Measurements from ENCODE around the gene MAST3. TPM values are rescaled to one million over a fixed set of nuclear protein-coding genes. Genes with fewer than 3 reads are reported as not detected.

Gene MAST3
- polyA plus RNA-seq, 1 of the 3 experiments (the other 2 are of a cell fraction): 4.5 TPM

DNA sequence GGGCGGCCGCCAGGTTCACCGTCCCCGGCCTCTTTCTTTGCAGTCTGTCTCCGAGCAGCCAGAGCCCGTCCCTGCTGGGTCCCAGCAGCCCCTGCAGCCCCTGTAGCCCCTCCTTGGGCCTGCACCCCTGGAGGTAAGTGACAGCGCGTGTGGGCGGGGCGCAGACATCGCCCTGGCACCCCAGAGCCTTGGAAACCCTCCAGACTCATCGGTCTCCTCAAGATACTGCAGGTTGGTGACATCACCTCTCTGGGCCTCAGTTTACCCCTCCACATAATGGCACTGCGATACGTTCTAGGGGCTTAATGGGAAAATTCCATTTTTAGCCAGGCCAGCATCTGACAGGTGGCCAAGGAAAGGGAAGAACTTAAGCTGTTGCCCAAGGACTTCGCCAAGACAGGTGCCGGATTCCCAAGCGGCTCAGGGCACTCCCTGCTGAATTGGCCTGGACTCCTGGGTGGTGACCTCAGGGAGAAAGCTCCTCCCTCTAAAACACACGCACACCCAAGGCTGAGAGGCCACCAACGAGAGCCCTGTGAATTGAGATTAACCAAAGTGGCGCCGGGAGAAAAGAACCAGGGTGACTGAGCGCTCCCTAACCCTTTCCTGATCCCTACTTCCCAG is 13.1 kb downstream of the MAST3 start:
- ChIA-PET CTCF (interaction anchor here (0.7 to 6.3 kb wide), 10 partner anchors 9 to 240 kb away, joined by 3 to 78 read pairs (median 5); partner anchors contain the start of gene PIK3R2), POLR2A (interaction anchor here (1.9 kb wide), 1 partner anchor 57 kb away, joined by 4 read pairs; no protein-coding TSS in a partner anchor)
- Histone ChIP-seq H3K4me1 (ENCODE audit: control insufficient read depth in 1 of 2, insufficient read depth in 2 of 2, low read depth in 1 of 2, low read length in 1 of 2) (peaks cover 0 to 12% of the 10 kb centered on the region in 2 experiments; a peak in 1 of 4 replicates), H3K36me3 (replicated peaks in 1 of 2; ENCODE audit: control insufficient read depth in 1 of 2, insufficient read depth in 2 of 2, low read length in 1 of 2) (peaks cover 0 to 4% of the 10 kb centered on the region in 2 experiments), H3K27ac (ENCODE audit: low read depth in 2 of 2, low read length in 1 of 2) (no peak overlapping the region), H3K9me3 (no peaks in the 10 kb centered on the region), H4K20me1 (ENCODE audit: insufficient read depth) (no peaks in the 10 kb centered on the region), H3K79me2 (ENCODE audit: insufficient read depth) (no peaks in the 10 kb centered on the region), H3K9me2 (no peaks in the 10 kb centered on the region), H3F3A (replicated peaks; ENCODE audit: insufficient read depth) (peaks cover 12% of the 10 kb centered on the region), H2AFZ (ENCODE audit: low read depth) (peak overlapping the region; percentile 89; the same call in 1 of the 2 replicates), H3K27me3 (ENCODE audit: insufficient read depth) (no peaks in the 10 kb centered on the region), H3K4me3 (ENCODE audit: low read depth in 2 of 2, low read length in 1 of 2) (peak overlapping the region; percentile 63 to 80), H3K4me2 (peak overlapping the region; percentile 94), H3K9ac (peak overlapping the region; percentile 53)
- TF ChIP-seq, protein P1, sequence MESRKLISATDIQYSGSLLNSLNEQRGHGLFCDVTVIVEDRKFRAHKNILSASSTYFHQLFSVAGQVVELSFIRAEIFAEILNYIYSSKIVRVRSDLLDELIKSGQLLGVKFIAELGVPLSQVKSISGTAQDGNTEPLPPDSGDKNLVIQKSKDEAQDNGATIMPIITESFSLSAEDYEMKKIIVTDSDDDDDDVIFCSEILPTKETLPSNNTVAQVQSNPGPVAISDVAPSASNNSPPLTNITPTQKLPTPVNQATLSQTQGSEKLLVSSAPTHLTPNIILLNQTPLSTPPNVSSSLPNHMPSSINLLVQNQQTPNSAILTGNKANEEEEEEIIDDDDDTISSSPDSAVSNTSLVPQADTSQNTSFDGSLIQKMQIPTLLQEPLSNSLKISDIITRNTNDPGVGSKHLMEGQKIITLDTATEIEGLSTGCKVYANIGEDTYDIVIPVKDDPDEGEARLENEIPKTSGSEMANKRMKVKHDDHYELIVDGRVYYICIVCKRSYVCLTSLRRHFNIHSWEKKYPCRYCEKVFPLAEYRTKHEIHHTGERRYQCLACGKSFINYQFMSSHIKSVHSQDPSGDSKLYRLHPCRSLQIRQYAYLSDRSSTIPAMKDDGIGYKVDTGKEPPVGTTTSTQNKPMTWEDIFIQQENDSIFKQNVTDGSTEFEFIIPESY (IDR thresholded peaks at IDR 0.05; ENCODE audit: borderline replicate concordance, low read depth): no peak
- TF ChIP-seq FOSL2 (IDR thresholded peaks at IDR 0.05; ENCODE audit: borderline replicate concordance, low read depth) (no peak), SIN3A (IDR thresholded peaks at IDR 0.05; ENCODE audit: borderline replicate concordance, low read depth, low read length) (no peak), SMC3 (IDR thresholded peaks at IDR 0.05; ENCODE audit: low read depth, low read length) (no peak), FOXM1 (IDR thresholded peaks at IDR 0.05; ENCODE audit: low read depth) (no peak), GATA2 (CRISPR knock-in tag; IDR thresholded peaks at IDR 0.05) (no peak), EZH2phosphoT487 (IDR thresholded peaks at IDR 0.05; ENCODE audit: borderline replicate concordance, low read depth) (no peak), POLR2AphosphoS5 (IDR thresholded peaks at IDR 0.05; ENCODE audit: low read depth, low read length) (no peak), YY1 (IDR thresholded peaks at IDR 0.05; ENCODE audit: low read depth) (no peak), RFX5 (IDR thresholded peaks at IDR 0.05; ENCODE audit: low read length) (no peak), NFIC (IDR thresholded peaks at IDR 0.05; ENCODE audit: borderline replicate concordance) (no peak), MEF2A (IDR thresholded peaks at IDR 0.05; ENCODE audit: borderline replicate concordance, low read depth) (no peak), CHD2 (IDR thresholded peaks at IDR 0.05; ENCODE audit: low read length, partially characterized antibody) (no peak), RAD21 (IDR thresholded peaks at IDR 0.05; ENCODE audit: low read length) (no peak)
- TF ChIP-seq, protein P2, sequence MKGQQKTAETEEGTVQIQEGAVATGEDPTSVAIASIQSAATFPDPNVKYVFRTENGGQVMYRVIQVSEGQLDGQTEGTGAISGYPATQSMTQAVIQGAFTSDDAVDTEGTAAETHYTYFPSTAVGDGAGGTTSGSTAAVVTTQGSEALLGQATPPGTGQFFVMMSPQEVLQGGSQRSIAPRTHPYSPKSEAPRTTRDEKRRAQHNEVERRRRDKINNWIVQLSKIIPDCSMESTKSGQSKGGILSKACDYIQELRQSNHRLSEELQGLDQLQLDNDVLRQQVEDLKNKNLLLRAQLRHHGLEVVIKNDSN (IDR thresholded peaks at IDR 0.05; ENCODE audit: borderline replicate concordance, low read depth): no peak
- TF ChIP-seq, protein P3, sequence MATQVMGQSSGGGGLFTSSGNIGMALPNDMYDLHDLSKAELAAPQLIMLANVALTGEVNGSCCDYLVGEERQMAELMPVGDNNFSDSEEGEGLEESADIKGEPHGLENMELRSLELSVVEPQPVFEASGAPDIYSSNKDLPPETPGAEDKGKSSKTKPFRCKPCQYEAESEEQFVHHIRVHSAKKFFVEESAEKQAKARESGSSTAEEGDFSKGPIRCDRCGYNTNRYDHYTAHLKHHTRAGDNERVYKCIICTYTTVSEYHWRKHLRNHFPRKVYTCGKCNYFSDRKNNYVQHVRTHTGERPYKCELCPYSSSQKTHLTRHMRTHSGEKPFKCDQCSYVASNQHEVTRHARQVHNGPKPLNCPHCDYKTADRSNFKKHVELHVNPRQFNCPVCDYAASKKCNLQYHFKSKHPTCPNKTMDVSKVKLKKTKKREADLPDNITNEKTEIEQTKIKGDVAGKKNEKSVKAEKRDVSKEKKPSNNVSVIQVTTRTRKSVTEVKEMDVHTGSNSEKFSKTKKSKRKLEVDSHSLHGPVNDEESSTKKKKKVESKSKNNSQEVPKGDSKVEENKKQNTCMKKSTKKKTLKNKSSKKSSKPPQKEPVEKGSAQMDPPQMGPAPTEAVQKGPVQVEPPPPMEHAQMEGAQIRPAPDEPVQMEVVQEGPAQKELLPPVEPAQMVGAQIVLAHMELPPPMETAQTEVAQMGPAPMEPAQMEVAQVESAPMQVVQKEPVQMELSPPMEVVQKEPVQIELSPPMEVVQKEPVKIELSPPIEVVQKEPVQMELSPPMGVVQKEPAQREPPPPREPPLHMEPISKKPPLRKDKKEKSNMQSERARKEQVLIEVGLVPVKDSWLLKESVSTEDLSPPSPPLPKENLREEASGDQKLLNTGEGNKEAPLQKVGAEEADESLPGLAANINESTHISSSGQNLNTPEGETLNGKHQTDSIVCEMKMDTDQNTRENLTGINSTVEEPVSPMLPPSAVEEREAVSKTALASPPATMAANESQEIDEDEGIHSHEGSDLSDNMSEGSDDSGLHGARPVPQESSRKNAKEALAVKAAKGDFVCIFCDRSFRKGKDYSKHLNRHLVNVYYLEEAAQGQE (IDR thresholded peaks at IDR 0.05; ENCODE audit: low read depth, low read length): no peak
- TF ChIP-seq, protein P4, sequence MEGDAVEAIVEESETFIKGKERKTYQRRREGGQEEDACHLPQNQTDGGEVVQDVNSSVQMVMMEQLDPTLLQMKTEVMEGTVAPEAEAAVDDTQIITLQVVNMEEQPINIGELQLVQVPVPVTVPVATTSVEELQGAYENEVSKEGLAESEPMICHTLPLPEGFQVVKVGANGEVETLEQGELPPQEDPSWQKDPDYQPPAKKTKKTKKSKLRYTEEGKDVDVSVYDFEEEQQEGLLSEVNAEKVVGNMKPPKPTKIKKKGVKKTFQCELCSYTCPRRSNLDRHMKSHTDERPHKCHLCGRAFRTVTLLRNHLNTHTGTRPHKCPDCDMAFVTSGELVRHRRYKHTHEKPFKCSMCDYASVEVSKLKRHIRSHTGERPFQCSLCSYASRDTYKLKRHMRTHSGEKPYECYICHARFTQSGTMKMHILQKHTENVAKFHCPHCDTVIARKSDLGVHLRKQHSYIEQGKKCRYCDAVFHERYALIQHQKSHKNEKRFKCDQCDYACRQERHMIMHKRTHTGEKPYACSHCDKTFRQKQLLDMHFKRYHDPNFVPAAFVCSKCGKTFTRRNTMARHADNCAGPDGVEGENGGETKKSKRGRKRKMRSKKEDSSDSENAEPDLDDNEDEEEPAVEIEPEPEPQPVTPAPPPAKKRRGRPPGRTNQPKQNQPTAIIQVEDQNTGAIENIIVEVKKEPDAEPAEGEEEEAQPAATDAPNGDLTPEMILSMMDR (IDR thresholded peaks at IDR 0.05): no peak
- TF ChIP-seq, protein P5, sequence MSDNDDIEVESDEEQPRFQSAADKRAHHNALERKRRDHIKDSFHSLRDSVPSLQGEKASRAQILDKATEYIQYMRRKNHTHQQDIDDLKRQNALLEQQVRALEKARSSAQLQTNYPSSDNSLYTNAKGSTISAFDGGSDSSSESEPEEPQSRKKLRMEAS (IDR thresholded peaks at IDR 0.05; ENCODE audit: low read depth): no peak
- TF ChIP-seq, protein P6, sequence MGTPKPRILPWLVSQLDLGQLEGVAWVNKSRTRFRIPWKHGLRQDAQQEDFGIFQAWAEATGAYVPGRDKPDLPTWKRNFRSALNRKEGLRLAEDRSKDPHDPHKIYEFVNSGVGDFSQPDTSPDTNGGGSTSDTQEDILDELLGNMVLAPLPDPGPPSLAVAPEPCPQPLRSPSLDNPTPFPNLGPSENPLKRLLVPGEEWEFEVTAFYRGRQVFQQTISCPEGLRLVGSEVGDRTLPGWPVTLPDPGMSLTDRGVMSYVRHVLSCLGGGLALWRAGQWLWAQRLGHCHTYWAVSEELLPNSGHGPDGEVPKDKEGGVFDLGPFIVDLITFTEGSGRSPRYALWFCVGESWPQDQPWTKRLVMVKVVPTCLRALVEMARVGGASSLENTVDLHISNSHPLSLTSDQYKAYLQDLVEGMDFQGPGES (IDR thresholded peaks at IDR 0.05; ENCODE audit: low read depth, low read length): no peak
- TF ChIP-seq, protein P7, sequence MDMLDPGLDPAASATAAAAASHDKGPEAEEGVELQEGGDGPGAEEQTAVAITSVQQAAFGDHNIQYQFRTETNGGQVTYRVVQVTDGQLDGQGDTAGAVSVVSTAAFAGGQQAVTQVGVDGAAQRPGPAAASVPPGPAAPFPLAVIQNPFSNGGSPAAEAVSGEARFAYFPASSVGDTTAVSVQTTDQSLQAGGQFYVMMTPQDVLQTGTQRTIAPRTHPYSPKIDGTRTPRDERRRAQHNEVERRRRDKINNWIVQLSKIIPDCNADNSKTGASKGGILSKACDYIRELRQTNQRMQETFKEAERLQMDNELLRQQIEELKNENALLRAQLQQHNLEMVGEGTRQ (IDR thresholded peaks at IDR 0.05; ENCODE audit: borderline replicate concordance, low read depth, low read length): no peak
- DNase-seq: no peak
- WGBS (ENCODE audit: low lambda C conversion rate): 73% methylated on average over 20 of the region's 22 CpGs
